CD4-positive, alpha-beta memory T cell (primary cell): ENCODE measurements around the gene GLB1L2. TPM values are rescaled to one million over a fixed set of nuclear protein-coding genes. Genes with fewer than 3 reads are reported as not detected.

Experiments used
- CTCF ChIA-PET: fragments of 350-600 bp; sonication (Branson Sonifier 250); formaldehyde crosslinking; loops from one replicate; lab custom pipeline; 2021; ENCODE audit warnings: inconsistent platforms; ENCODE audit not compliant: partially characterized antibody; lab: Charles Lee
- POLR2A ChIA-PET: fragments of 350-600 bp; sonication (Branson Sonifier 250); formaldehyde crosslinking; loops from one replicate; lab custom pipeline; 2021; ENCODE audit not compliant: partially characterized antibody; lab: Charles Lee
- DNase-seq, 5 donors: peaks; one replicate each; pipeline versions ENCODE4 v3.0.0 to v3.0.0-alpha.2; 2020 to 2022; ENCODE audit warnings: mixed read lengths in 1 of 5
- H3K27ac ChIP-seq: one replicate; pipeline ENCODE4 v1.7.0; 2013; ENCODE audit warnings: low read depth, low read length
- H3K27me3 ChIP-seq: 2 replicates; pipeline ENCODE4 v1.7.0; 2013; ENCODE audit warnings: mild to moderate bottlenecking, low read length, moderate library complexity; ENCODE audit not compliant: insufficient read depth
- H3K36me3 ChIP-seq: 2 replicates; pipeline ENCODE4 v1.7.0; 2013; ENCODE audit warnings: mild to moderate bottlenecking, low read length, moderate library complexity; ENCODE audit not compliant: insufficient read depth
- H3K4me1 ChIP-seq: 2 replicates; pipeline ENCODE4 v1.7.0; 2013; ENCODE audit warnings: mild to moderate bottlenecking, low read length, moderate library complexity; ENCODE audit not compliant: insufficient read depth
- H3K4me3 ChIP-seq, 2 donors: one replicate each; pipeline ENCODE4 v1.7.0; 2013; ENCODE audit warnings: low read length in 2 of 2, mild to moderate bottlenecking in 1 of 2
- H3K9me3 ChIP-seq, 2 donors: one replicate each; pipeline ENCODE4 v1.7.0; 2013; ENCODE audit warnings: low read length in 2 of 2, control low read depth in 1 of 2; ENCODE audit not compliant: control insufficient read depth in 1 of 2
- H3K27ac Mint-ChIP-seq, 7 donors: one replicate each; pipeline ENCODE4 v1.8.0; 2020 to 2021; ENCODE audit warnings: mixed read lengths in 7 of 7, mild to moderate bottlenecking in 6 of 7, inconsistent platforms in 3 of 7, moderate library complexity in 3 of 7
- H3K27me3 Mint-ChIP-seq, 2 donors: one replicate each; pipeline ENCODE4 v1.8.0; 2020 to 2021; ENCODE audit warnings: mixed read lengths in 2 of 2
- H3K36me3 Mint-ChIP-seq, 2 donors: one replicate each; pipeline ENCODE4 v1.8.0; 2020 to 2021; ENCODE audit warnings: mixed read lengths in 2 of 2, inconsistent platforms in 1 of 2, mild to moderate bottlenecking in 1 of 2
- H3K4me1 Mint-ChIP-seq, 4 donors: one replicate each; pipeline ENCODE4 v1.8.0; 2020 to 2021; ENCODE audit warnings: mixed read lengths in 4 of 4, mild to moderate bottlenecking in 1 of 4
- H3K4me3 Mint-ChIP-seq, 8 donors: one replicate each; pipeline ENCODE4 v1.8.0; 2020 to 2021; ENCODE audit warnings: mixed read lengths in 8 of 8, mild to moderate bottlenecking in 7 of 8, moderate library complexity in 6 of 8, inconsistent platforms in 3 of 8
- H3K9me3 Mint-ChIP-seq, 8 donors: one replicate each; pipeline ENCODE4 v1.8.0; 2020 to 2021; ENCODE audit warnings: mixed read lengths in 8 of 8, mild to moderate bottlenecking in 5 of 8, inconsistent platforms in 3 of 8, moderate library complexity in 1 of 8
- intact Hi-C: fragments of 100-400 bp; cut with micrococcal nuclease; formaldehyde crosslinking; loops from one replicate; pipeline ENCODE4 v1.15.1; 2023
- polyA plus RNA-seq, 2 donors: library from polyadenylated mRNA; unstranded; fragments of 300-500 nt; fragmentation: Illumina TruSeq; gene quantifications; one replicate each; pipeline ENCODE4 v1.2.3, GENCODE V29; 2021
- total RNA-seq, 2 experiments: library from RNA; stranded (reverse); gene quantifications; one replicate each; pipeline ENCODE4 v1.2.3, GENCODE V29; 2021

GLB1L2 gene
- total and polyA plus RNA-seq, 4 experiments from 2014 or later, result 0.43 to 1.5 (median 0.99) TPM

DNA sequence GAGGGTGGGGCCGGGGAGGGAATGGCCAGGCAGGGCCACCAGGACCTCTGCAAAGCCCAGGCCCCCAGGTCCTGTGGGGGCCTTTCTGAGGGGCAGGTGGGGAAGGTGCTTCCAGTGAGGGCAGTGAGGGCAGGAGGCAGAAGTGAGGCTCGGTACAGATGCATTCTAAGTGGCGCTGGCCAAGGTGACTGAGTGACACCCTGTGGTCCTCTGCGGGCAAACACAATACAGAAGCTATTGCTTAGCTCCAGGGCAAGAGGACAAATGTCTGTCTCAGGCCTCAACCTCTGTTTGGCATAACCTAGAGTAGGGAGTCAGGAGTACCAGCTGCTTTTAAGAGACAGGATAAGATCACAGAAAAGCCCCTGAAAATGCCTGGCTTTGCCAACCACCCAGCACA lies 49.0 kb downstream of the GLB1L2 start:
- no peaks in the 10 kb centered on the region for H3K27me3 ChIP-seq
- no peaks in the 10 kb centered on the region for H3K36me3 ChIP-seq
- H3K4me1 ChIP-seq, result peaks cover 7% of the 10 kb centered on the region
- no peak overlapping the region for H3K4me3 ChIP-seq
- Mint-ChIP-seq H3K27me3 (peaks cover 7 to 8% of the 10 kb centered on the region in 2 donors), H3K27ac (no peak overlapping the region), H3K4me3 (no peak overlapping the region), H3K9me3 (no peaks in the 10 kb centered on the region), H3K4me1 (peaks cover under 1 to 8% (median 1%) of the 10 kb centered on the region in 4 donors), H3K36me3 (no peaks in the 10 kb centered on the region)
- H3K9me3 ChIP-seq, result no peaks in the 10 kb centered on the region
- intact Hi-C loops, result no loop called here
- ChIA-PET CTCF (no interaction called here), POLR2A (no interaction called here)
- DNase-seq, result no peak
- no peak overlapping the region for H3K27ac ChIP-seq

DNA sequence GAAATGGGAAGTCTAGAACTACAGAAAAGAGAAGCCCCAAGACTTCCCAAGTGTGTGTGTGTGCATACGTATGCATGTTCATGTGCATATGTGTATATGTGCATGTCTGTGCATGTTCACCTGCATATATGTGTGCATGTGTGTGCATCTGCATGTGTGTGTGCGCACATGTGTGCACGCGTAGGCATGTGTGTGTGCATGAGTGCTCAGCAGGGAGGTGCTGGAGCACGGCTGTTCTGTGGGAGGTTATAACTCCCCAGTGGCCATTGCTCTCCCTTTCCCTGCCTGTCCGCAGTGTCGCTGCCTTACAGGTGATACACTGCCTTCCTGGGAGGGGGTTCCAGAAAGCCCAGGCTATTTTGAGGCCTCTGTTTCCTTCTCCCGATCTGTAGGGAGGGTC lies 50.5 kb downstream of the GLB1L2 start:
- no peaks in the 10 kb centered on the region for H3K9me3 ChIP-seq
- CTCF ChIA-PET, result no interaction called here
- H3K4me1 ChIP-seq, result peaks cover 22% of the 10 kb centered on the region
- no peak overlapping the region for H3K27ac ChIP-seq
- Mint-ChIP-seq H3K27me3 (peaks cover 11 to 17% of the 10 kb centered on the region in 2 donors), H3K4me1 (peaks cover 15 to 23% (median 16%) of the 10 kb centered on the region in 4 donors), H3K9me3 (no peaks in the 10 kb centered on the region), H3K27ac (no peak overlapping the region), H3K4me3 (no peak overlapping the region), H3K36me3 (no peaks in the 10 kb centered on the region)
- no peaks in the 10 kb centered on the region for H3K36me3 ChIP-seq
- H3K27me3 ChIP-seq, result no peaks in the 10 kb centered on the region
- POLR2A ChIA-PET, result no interaction called here
- no peak overlapping the region for H3K4me3 ChIP-seq
- intact Hi-C loops, result no loop called here
- peak in 1 of 5 donors; percentile 9 for DNase-seq

GRCh38 chr11:134382830-134383229 lies 51.0 kb downstream of the GLB1L2 start:
- POLR2A ChIA-PET, result no interaction called here
- Histone ChIP-seq H3K9me3 (no peaks in the 10 kb centered on the region), H3K4me3 (no peak overlapping the region), H3K4me1 (peaks cover 24% of the 10 kb centered on the region), H3K27ac (no peak overlapping the region), H3K36me3 (no peaks in the 10 kb centered on the region), H3K27me3 (no peaks in the 10 kb centered on the region)
- no peak for DNase-seq
- H3K36me3 Mint-ChIP-seq, result no peaks in the 10 kb centered on the region
- peaks cover 18 to 27% (median 20%) of the 10 kb centered on the region in 4 donors for H3K4me1 Mint-ChIP-seq
- H3K9me3 Mint-ChIP-seq, result no peaks in the 10 kb centered on the region
- no peak overlapping the region for H3K27ac Mint-ChIP-seq
- intact Hi-C loops, result no loop called here
- H3K4me3 Mint-ChIP-seq, result no peak overlapping the region
- H3K27me3 Mint-ChIP-seq, result peaks cover 9 to 18% of the 10 kb centered on the region in 2 donors
- CTCF ChIA-PET, result no interaction called here

DNA sequence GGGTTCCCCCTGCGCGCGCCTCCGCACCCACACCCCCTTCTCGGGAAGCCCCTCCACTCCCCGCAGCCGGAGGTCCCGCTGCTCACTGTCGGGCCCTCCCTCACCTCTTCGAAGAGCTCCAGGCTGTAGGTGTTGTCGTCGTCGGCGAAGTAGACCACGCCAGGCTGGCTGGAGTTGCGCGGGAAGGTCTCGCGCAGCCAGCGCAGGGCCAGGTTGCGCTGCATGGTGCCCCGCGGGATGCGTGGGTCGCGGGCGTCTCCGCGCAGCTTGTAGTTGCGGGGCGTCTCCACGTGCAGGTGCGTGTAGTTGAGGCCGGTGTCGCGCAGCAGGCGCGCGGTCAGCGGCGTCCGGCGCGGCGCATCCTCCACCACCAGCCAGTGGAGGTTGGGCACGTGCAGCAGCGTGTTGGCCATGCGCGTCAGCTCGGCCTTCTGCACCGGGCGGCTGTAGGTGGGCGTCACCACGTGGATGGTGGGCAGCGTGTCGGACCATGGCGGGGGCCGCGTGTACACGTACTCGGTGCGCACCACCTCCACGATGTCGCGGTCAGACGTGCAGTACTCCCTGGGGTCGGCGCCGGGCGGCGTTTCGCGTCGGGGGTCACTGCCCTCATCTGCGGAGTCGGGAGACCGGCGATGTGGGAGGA lies 51.9 kb downstream of the GLB1L2 start:
- Mint-ChIP-seq H3K27ac (no peak overlapping the region), H3K27me3 (peaks cover 9 to 18% of the 10 kb centered on the region in 2 donors), H3K9me3 (no peaks in the 10 kb centered on the region), H3K4me3 (no peak overlapping the region), H3K36me3 (no peaks in the 10 kb centered on the region), H3K4me1 (peaks cover 18 to 31% (median 20%) of the 10 kb centered on the region in 4 donors)
- POLR2A ChIA-PET, result no interaction called here
- intact Hi-C loops, result no loop called here
- peaks cover 24% of the 10 kb centered on the region for H3K4me1 ChIP-seq
- H3K27ac ChIP-seq, result no peak overlapping the region
- no peaks in the 10 kb centered on the region for H3K27me3 ChIP-seq
- DNase-seq, result no peak
- H3K4me3 ChIP-seq, result no peak overlapping the region
- H3K36me3 ChIP-seq, result no peaks in the 10 kb centered on the region
- CTCF ChIA-PET, result no interaction called here
- no peaks in the 10 kb centered on the region for H3K9me3 ChIP-seq

- Mint-ChIP-seq H3K4me3 (no peak overlapping the region), H3K36me3 (no peaks in the 10 kb centered on the region), H3K9me3 (no peaks in the 10 kb centered on the region), H3K27ac (no peak overlapping the region), H3K27me3 (peaks cover 9 to 18% of the 10 kb centered on the region in 2 donors), H3K4me1 (peaks cover 18 to 31% (median 21%) of the 10 kb centered on the region in 4 donors)
- DNase-seq, result no peak
- H3K9me3 ChIP-seq, result no peaks in the 10 kb centered on the region
- intact Hi-C loops, result no loop called here
- H3K27me3 ChIP-seq, result no peaks in the 10 kb centered on the region
- ChIA-PET CTCF (no interaction called here), POLR2A (no interaction called here)
- H3K27ac ChIP-seq, result no peak overlapping the region
- no peak overlapping the region for H3K4me3 ChIP-seq
- H3K36me3 ChIP-seq, result no peaks in the 10 kb centered on the region
- peaks cover 24% of the 10 kb centered on the region for H3K4me1 ChIP-seq
Observed at GRCh38 chr11:134384406-134384805, 52.6 kb downstream of the GLB1L2 start.

GRCh38 chr11:134385171-134385570 lies 53.4 kb downstream of the GLB1L2 start:
- Histone ChIP-seq H3K27me3 (no peaks in the 10 kb centered on the region), H3K27ac (no peak overlapping the region), H3K4me1 (peaks cover 24% of the 10 kb centered on the region), H3K4me3 (no peak overlapping the region), H3K9me3 (no peaks in the 10 kb centered on the region), H3K36me3 (no peaks in the 10 kb centered on the region)
- no peaks in the 10 kb centered on the region for H3K36me3 Mint-ChIP-seq
- peak overlapping the region in 1 of 8 donors; percentile 38 for H3K4me3 Mint-ChIP-seq
- H3K27ac Mint-ChIP-seq, result no peak overlapping the region
- intact Hi-C loops, result no loop called here
- DNase-seq, result no peak
- POLR2A ChIA-PET, result no interaction called here
- no peaks in the 10 kb centered on the region for H3K9me3 Mint-ChIP-seq
- CTCF ChIA-PET, result no interaction called here
- peaks cover 9 to 18% of the 10 kb centered on the region in 2 donors for H3K27me3 Mint-ChIP-seq
- peaks cover 18 to 31% (median 21%) of the 10 kb centered on the region in 4 donors for H3K4me1 Mint-ChIP-seq

- Mint-ChIP-seq H3K36me3 (no peaks in the 10 kb centered on the region), H3K4me1 (peaks cover 18 to 31% (median 21%) of the 10 kb centered on the region in 4 donors), H3K27me3 (peaks cover 9 to 17% of the 10 kb centered on the region in 2 donors), H3K4me3 (peak overlapping the region in 6 of 8 donors; percentile 12 to 82 (median 56)), H3K27ac (peak overlapping the region in 1 of 7 donors; percentile 73), H3K9me3 (no peaks in the 10 kb centered on the region)
- ChIA-PET CTCF (interaction anchor here (1.0 kb wide), 1 partner anchor 142 kb away, joined by 3 read pairs; no protein-coding TSS in a partner anchor), POLR2A (no interaction called here)
- Histone ChIP-seq H3K9me3 (no peaks in the 10 kb centered on the region), H3K36me3 (no peaks in the 10 kb centered on the region), H3K27me3 (no peaks in the 10 kb centered on the region), H3K4me3 (no peak overlapping the region), H3K4me1 (peaks cover 24% of the 10 kb centered on the region), H3K27ac (no peak overlapping the region)
- intact Hi-C loops, result no loop called here
- no peak for DNase-seq
Observed at GRCh38 chr11:134385774-134386565, 54.2 kb downstream of the GLB1L2 start.
